Muscle layer of duodenum (tissue), 2 donors: ENCODE measurements around the gene PCDHA7.
"Not testable (repeated sequence)": the region's sequence is repeated elsewhere in the genome, so short reads cannot be mapped to it uniquely, and the experiment has no call there.

Source experiments
- H3K27ac ChIP-seq: one replicate; pipeline ENCODE4 v1.7.0; 2013; ENCODE audit warnings: mild to moderate bottlenecking, low read length
- H3K27me3 ChIP-seq: one replicate; pipeline ENCODE4 v1.7.0; 2013; ENCODE audit warnings: low read depth, mild to moderate bottlenecking, control low read depth, low read length
- H3K36me3 ChIP-seq, 2 donors: one replicate each; pipeline ENCODE4 v1.7.0; 2013; ENCODE audit warnings: low read length in 2 of 2, control low read depth in 1 of 2, mild to moderate bottlenecking in 1 of 2; ENCODE audit not compliant: insufficient read depth in 2 of 2, control insufficient read depth in 1 of 2
- H3K4me1 ChIP-seq, 2 donors: one replicate each; pipeline ENCODE4 v1.7.0; 2013; ENCODE audit warnings: low read length in 2 of 2, mild to moderate bottlenecking in 2 of 2, control low read depth in 1 of 2, moderate library complexity in 1 of 2; ENCODE audit not compliant: insufficient read depth in 2 of 2, control insufficient read depth in 1 of 2
- H3K4me3 ChIP-seq, 2 donors: one replicate each; pipeline ENCODE4 v1.7.0; 2013; ENCODE audit warnings: low read length in 2 of 2, low read depth in 1 of 2, mild to moderate bottlenecking in 1 of 2
- H3K9me3 ChIP-seq, 2 donors: one replicate each; pipeline ENCODE4 v1.7.0; 2013; ENCODE audit warnings: low read length in 2 of 2, control low read depth in 1 of 2, mild to moderate bottlenecking in 1 of 2; ENCODE audit not compliant: control insufficient read depth in 1 of 2
- donor health status: healthy.

Gene PCDHA7

DNA sequence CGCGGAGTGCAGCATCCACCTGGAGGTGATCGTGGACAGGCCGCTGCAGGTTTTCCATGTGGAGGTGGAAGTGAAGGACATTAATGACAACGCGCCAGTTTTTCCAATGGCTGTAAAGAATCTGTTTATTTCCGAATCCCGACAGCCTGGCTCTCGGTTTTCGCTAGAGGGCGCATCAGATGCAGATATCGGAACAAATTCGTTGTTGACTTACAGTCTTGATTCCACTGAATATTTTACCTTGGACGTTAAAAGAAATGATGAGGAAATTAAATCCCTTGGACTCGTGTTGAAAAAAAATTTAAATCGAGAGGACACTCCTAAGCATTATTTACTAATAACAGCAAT, 32.6 kb upstream of the PCDHA7 start:
- H3K27ac ChIP-seq, result no peak overlapping the region
- no peaks in the 10 kb centered on the region for H3K36me3 ChIP-seq
- H3K4me1 ChIP-seq, result no peaks in the 10 kb centered on the region
- peaks cover 7 to 34% of the 10 kb centered on the region in 2 donors for H3K9me3 ChIP-seq
- peak overlapping the region in 1 of 2 donors; percentile 63 for H3K4me3 ChIP-seq
- no peaks in the 10 kb centered on the region for H3K27me3 ChIP-seq

DNA sequence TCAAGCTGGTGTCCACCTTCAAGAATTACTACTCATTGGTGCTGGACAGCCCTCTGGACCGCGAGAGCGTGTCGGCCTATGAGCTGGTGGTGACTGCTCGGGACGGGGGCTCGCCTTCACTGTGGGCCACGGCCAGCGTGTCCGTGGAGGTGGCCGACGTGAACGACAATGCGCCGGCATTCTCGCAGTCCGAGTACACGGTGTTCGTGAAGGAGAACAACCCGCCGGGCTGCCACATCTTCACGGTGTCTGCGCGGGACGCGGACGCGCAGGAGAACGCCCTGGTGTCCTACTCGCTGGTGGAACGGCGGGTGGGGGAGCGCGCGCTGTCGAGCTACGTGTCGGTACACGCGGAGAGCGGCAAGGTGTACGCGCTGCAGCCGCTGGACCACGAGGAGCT, 31.7 kb upstream of the PCDHA7 start:
- H3K9me3 ChIP-seq, result peaks cover 7 to 36% of the 10 kb centered on the region in 2 donors

DNA sequence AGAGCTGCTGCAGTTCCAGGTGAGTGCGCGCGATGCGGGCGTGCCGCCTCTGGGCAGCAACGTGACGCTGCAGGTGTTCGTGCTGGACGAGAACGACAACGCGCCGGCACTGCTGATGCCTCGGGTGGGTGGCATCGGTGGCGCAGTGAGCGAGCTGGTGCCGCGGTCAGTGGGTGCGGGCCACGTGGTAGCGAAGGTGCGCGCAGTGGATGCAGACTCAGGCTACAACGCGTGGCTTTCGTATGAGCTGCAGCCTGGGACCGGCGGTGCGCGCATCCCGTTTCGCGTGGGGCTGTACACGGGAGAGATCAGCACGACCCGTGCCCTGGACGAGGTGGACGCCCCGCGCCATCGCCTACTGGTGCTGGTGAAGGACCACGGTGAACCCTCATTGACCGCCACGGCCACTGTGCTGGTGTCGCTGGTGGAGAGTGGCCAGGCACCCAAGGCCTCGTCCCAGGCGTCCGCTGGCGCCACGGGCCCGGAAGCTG, 31.2 kb upstream of the PCDHA7 start:
- peaks cover 7 to 41% of the 10 kb centered on the region in 2 donors for H3K9me3 ChIP-seq
- H3K27me3 ChIP-seq, result no peaks in the 10 kb centered on the region

More for the DNA sequence above, 31.7 kb upstream of the PCDHA7 start:
- H3K4me3 ChIP-seq, result peak overlapping the region in 1 of 2 donors; percentile 23
- not testable (repeated sequence) for H3K27ac ChIP-seq, H3K36me3 ChIP-seq, H3K27me3 ChIP-seq, H3K4me1 ChIP-seq

DNA sequence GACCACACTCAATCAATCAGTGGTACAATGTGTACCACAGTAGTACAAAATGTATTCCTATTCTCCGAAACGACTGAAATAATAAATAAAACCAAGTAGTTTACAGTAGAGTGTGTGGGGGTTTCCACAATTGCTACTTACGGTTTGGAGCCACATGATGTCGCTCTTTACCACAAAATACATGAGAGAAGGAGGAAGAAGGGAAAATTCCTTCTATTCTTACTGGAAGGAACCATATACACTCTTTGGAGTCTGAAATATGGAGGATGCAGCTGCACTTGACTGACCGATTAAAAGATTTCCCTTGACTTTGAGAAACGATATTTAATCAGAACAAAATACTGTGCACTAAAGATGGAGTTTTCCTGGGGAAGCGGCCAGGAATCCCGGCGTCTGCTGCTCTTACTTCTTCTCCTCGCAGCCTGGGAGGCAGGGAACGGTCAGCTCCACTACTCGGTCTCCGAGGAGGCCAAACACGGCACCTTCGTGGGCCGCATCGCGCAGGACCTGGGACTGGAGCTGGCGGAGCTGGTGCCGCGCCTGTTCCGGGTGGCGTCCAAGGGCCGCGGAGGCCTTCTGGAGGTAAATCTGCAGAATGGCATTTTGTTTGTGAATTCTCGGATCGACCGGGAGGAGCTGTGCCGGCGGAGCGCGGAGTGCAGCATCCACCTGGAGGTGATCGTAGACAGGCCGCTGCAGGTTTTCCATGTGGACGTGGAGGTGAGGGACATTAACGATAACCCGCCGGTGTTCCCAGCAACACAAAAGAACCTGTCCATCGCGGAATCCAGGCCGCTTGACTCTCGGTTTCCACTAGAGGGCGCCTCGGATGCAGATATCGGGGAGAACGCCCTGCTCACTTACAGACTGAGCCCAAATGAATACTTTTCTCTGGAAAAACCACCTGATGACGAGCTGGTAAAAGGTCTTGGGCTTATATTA, 27.0 kb upstream of the PCDHA7 start, which contains the start of gene PCDHA4:
Gene PCDHA4 (plus strand): TSS at position 235 of the 942 bp plus-strand sequence.
- peak within 1 kb of the TSS; percentile 44 to 62 for H3K4me3 ChIP-seq
- H3K27ac ChIP-seq, result no peak within 1 kb of the TSS
- H3K27me3 ChIP-seq, result no peaks in the 10 kb centered on the region
- peaks cover under 1 to 45% of the 10 kb centered on the region in 2 donors for H3K9me3 ChIP-seq
- H3K36me3 ChIP-seq, result no peaks in the 10 kb centered on the region
- H3K4me1 ChIP-seq, result no peaks in the 10 kb centered on the region

More for the DNA sequence above, 31.2 kb upstream of the PCDHA7 start:
- no peaks in the 10 kb centered on the region for H3K36me3 ChIP-seq
- H3K27ac ChIP-seq, result no peak overlapping the region
- H3K4me3 ChIP-seq, result peak overlapping the region in 1 of 2 donors; percentile 23
- H3K4me1 ChIP-seq, result no peaks in the 10 kb centered on the region

DNA sequence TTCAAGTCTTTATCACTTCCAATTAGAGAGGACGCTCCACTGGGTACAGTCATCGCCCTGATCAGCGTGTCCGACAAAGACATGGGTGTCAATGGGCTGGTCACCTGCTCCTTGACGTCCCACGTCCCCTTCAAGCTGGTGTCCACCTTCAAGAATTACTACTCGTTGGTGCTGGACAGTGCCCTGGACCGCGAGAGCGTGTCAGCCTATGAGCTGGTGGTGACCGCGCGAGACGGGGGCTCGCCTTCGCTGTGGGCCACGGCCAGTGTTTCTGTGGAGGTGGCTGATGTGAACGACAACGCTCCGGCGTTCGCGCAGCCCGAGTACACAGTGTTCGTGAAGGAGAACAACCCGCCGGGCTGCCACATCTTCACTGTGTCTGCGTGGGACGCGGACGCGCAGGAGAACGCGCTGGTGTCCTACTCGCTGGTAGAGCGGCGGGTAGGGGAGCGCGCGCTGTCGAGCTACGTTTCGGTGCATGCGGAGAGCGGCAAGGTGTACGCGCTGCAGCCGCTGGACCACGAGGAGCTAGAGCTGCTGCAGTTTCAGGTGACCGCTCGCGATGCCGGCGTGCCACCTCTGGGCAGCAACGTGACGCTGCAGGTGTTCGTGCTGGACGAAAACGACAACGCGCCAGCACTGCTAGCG, 25.7 kb upstream of the PCDHA7 start:
- H3K36me3 ChIP-seq, H3K4me1 ChIP-seq, H3K27ac ChIP-seq, H3K27me3 ChIP-seq: not testable (repeated sequence)
- Histone ChIP-seq H3K4me3 (peak overlapping the region in 1 of 2 donors; percentile 20), H3K9me3 (peaks cover 0 to 34% of the 10 kb centered on the region in 2 donors)

DNA sequence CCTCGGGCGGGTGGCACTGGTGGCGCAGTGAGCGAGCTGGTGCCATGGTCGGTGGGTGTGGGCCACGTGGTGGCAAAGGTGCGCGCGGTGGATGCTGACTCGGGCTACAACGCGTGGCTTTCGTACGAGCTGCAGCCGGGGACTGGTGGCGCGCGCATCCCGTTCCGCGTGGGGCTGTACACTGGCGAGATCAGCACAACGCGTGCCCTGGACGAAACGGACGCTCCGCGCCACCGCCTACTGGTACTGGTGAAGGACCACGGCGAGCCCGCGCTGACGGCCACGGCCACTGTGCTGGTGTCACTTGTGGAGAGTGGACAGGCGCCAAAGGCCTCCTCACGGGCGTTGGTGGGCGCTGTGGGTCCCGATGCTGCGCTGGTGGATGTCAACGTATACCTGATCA, 25.2 kb upstream of the PCDHA7 start:
- Histone ChIP-seq H3K36me3 (no peaks in the 10 kb centered on the region), H3K4me3 (peak overlapping the region in 1 of 2 donors; percentile 20), H3K4me1 (no peaks in the 10 kb centered on the region), H3K9me3 (peaks cover 0 to 36% of the 10 kb centered on the region in 2 donors), H3K27me3 (no peaks in the 10 kb centered on the region), H3K27ac (no peak overlapping the region)

DNA sequence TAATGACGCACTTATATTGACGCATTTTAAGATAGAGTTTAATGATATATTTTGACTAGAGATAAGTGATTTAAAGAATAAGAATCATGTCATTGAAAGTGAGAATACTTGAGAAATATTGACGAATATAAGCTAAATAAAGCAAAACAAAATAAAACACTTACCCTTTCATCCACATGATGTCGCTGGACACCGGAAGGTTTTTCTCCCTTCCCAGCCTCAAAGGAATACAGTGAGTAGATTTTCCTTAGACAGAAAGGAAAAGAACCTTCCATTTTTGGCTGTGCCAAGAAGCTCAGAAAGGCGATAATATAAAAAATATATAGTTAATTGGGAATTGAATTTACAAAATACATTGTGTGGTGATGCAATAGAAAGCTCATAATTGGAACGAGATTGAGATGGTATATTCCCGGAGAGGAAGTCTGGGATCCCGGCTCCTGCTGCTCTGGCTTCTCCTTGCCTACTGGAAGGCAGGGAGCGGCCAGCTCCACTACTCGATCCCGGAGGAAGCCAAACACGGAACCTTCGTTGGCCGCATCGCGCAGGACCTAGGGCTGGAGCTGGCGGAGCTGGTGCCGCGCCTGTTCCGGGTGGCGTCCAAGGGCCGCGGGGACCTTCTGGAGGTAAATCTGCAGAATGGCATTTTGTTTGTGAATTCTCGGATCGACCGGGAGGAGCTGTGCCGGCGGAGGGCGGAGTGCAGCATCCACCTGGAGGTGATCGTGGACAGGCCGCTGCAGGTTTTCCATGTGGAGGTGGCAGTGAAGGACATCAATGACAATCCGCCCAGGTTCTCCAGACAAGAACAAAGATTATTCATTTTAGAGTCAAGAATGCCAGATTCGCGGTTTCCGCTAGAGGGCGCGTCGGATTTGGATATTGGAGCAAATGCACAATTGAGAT, 12.4 kb upstream of the PCDHA7 start, which contains the start of gene PCDHA5:
Gene PCDHA5 (plus strand): TSS at position 239 of the 906 bp plus-strand sequence.
- H3K4me1 ChIP-seq, result no peaks in the 10 kb centered on the region
- no peak within 1 kb of the TSS for H3K27ac ChIP-seq
- H3K4me3 ChIP-seq, result peak within 1 kb of the TSS in 1 of 2 donors; percentile 42
- H3K9me3 ChIP-seq, result peaks cover 0 to 26% of the 10 kb centered on the region in 2 donors
- no peaks in the 10 kb centered on the region for H3K27me3 ChIP-seq
- no peaks in the 10 kb centered on the region for H3K36me3 ChIP-seq

DNA sequence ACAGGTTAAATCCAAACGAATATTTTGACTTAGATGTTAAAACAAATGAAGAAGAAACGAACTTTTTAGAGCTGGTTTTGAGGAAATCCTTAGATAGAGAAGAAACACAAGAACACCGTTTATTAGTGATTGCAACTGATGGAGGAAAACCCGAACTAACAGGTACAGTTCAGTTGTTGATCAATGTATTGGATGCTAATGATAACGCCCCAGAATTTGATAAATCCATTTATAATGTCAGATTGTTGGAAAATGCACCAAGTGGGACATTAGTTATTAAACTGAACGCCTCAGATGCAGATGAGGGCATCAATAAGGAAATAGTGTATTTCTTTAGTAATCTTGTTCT, 11.8 kb upstream of the PCDHA7 start:
- no peak overlapping the region for H3K27ac ChIP-seq
- H3K4me3 ChIP-seq, result no peak overlapping the region
- H3K4me1 ChIP-seq, result no peaks in the 10 kb centered on the region
- H3K27me3 ChIP-seq, result no peaks in the 10 kb centered on the region
- peaks cover 0 to 20% of the 10 kb centered on the region in 2 donors for H3K9me3 ChIP-seq
- H3K36me3 ChIP-seq, result no peaks in the 10 kb centered on the region

DNA sequence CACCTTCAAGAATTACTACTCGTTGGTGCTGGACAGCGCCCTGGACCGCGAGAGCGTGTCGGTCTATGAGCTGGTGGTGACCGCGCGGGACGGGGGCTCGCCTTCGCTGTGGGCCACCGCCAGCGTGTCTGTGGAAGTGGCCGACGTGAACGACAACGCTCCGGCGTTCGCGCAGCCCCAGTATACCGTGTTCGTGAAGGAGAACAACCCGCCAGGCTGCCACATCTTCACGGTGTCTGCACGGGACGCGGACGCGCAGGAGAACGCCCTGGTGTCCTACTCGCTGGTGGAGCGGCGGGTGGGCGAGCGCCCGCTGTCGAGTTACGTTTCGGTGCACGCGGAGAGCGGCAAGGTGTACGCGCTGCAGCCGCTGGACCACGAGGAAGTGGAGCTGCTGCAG, 11.1 kb upstream of the PCDHA7 start:
- Histone ChIP-seq H3K9me3 (peaks cover 0 to 24% of the 10 kb centered on the region in 2 donors), H3K4me3 (peak overlapping the region in 1 of 2 donors; percentile 24)
- not testable (repeated sequence) for H3K27ac ChIP-seq, H3K27me3 ChIP-seq, H3K4me1 ChIP-seq, H3K36me3 ChIP-seq

DNA sequence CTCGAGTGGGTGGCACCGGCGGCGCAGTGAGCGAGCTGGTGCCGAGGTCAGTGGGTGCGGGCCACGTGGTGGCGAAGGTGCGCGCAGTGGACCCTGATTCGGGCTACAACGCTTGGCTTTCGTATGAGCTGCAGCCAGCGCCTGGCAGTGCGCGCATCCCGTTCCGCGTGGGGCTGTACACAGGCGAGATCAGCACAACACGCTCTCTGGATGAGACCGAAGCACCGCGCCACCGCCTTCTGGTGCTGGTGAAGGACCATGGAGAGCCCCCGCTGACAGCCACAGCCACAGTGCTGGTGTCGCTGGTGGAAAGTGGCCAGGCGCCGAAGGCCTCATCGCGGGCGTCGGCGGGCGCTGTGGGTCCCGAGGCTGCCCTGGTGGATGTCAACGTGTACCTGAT, 10.6 kb upstream of the PCDHA7 start:
- H3K4me1 ChIP-seq, result no peaks in the 10 kb centered on the region
- H3K9me3 ChIP-seq, result peaks cover 0 to 29% of the 10 kb centered on the region in 2 donors
- H3K36me3 ChIP-seq, result no peaks in the 10 kb centered on the region
- H3K4me3 ChIP-seq, result peak overlapping the region in 1 of 2 donors; percentile 24
- H3K27me3 ChIP-seq, result no peaks in the 10 kb centered on the region
- no peak overlapping the region for H3K27ac ChIP-seq
